HG03108 (cell line): ENCODE data around the gene RBMS3.
"Not testable (repeated sequence)": the region's sequence is repeated elsewhere in the genome, so short reads cannot be mapped to it uniquely, and the experiment has no call there.

Experiments
- ATAC-seq: cut with Tn5 transposase; IDR thresholded peaks from one replicate; pipeline ENCODE4 v1.9.1; 2021; ENCODE audit warnings: moderate library complexity; ENCODE audit not compliant: unreplicated experiment

RBMS3 gene

GRCh38 chr3:29515451-29515850, 234.6 kb downstream of the RBMS3 start:
- no peak for ATAC-seq

- no peak for ATAC-seq
Observed at GRCh38 chr3:29516164-29516563, 235.3 kb downstream of the RBMS3 start.

GRCh38 chr3:29520764-29521163, 239.9 kb downstream of the RBMS3 start:
- ATAC-seq: no peak

GRCh38 chr3:29521293-29521692, 240.4 kb downstream of the RBMS3 start:
- no peak for ATAC-seq

- ATAC-seq: no peak
Observed at GRCh38 chr3:29521751-29522150, 240.9 kb downstream of the RBMS3 start.

GRCh38 chr3:29524433-29524832, 243.6 kb downstream of the RBMS3 start:
- ATAC-seq: not testable (repeated sequence)

GRCh38 chr3:29525254-29525881, 244.5 kb downstream of the RBMS3 start:
- ATAC-seq: no peak

GRCh38 chr3:29527246-29527645, 246.4 kb downstream of the RBMS3 start:
- no peak for ATAC-seq

- no peak for ATAC-seq
Observed at GRCh38 chr3:29531644-29532043, 250.8 kb downstream of the RBMS3 start.

- ATAC-seq: no peak
Observed at GRCh38 chr3:29532473-29532872, 251.6 kb downstream of the RBMS3 start.

GRCh38 chr3:29534006-29534405, 253.1 kb downstream of the RBMS3 start:
- no peak for ATAC-seq

- ATAC-seq: no peak
Observed at GRCh38 chr3:29536016-29536758, 255.3 kb downstream of the RBMS3 start.

- no peak for ATAC-seq
Observed at GRCh38 chr3:29537889-29538609, 257.2 kb downstream of the RBMS3 start.

GRCh38 chr3:29538610-29538958, 257.7 kb downstream of the RBMS3 start:
- no peak for ATAC-seq

- ATAC-seq: no peak
Observed at GRCh38 chr3:29540544-29540943, 259.7 kb downstream of the RBMS3 start.

- ATAC-seq: no peak
Observed at GRCh38 chr3:29544701-29545363, 264.0 kb downstream of the RBMS3 start.

- ATAC-seq: no peak
Observed at GRCh38 chr3:29545615-29546014, 264.7 kb downstream of the RBMS3 start.

- ATAC-seq: no peak
Observed at GRCh38 chr3:29552051-29552450, 271.2 kb downstream of the RBMS3 start.

GRCh38 chr3:29554566-29554965, 273.7 kb downstream of the RBMS3 start:
- no peak for ATAC-seq

GRCh38 chr3:29555590-29555989, 274.7 kb downstream of the RBMS3 start:
- ATAC-seq: no peak

- no peak for ATAC-seq
Observed at GRCh38 chr3:29557186-29557585, 276.3 kb downstream of the RBMS3 start.

- no peak for ATAC-seq
Observed at GRCh38 chr3:29557825-29558224, 277.0 kb downstream of the RBMS3 start.
